Measurements from ENCODE around the gene DPP10.

- TF ChIP-seq CTCF (IDR thresholded peaks at IDR 0.05) (no peak), POLR2A (IDR thresholded peaks at IDR 0.05) (no peak)
These were observed 1424.6 kb downstream of the DPP10 start for GRCh38 chr2:115867024-115867423.
